Fibroblast of the aortic adventitia (primary cell): ENCODE results near the gene PANX3. TPM values are rescaled to one million over a fixed set of nuclear protein-coding genes. Genes with fewer than 3 reads are reported as not detected.

ENCODE experiments used
- DNase-seq: peaks from one replicate; pipeline ENCODE4 v3.0.0-alpha.2; 2010; ENCODE audit warnings: low read depth
- H3K4me3 ChIP-seq: 2 replicates; pipeline ENCODE4 v1.5.1; 2011; ENCODE audit warnings: low read depth, mild to moderate bottlenecking, control low read depth, low read length, moderate library complexity
- CTCF ChIP-seq: IDR thresholded peaks from 2 replicates; pipeline ENCODE4 v1.5.1; 2011; ENCODE audit warnings: mild to moderate bottlenecking, low read length, control low read depth, inconsistent platforms; ENCODE audit not compliant: insufficient read depth
- total RNA-seq: library from RNA; depleted of rRNA; stranded (reverse); fragments of >200 nt; gene quantifications from 2 replicates; pipeline ENCODE4 v1.2.3, GENCODE V29; 2012; ENCODE audit warnings: low replicate concordance

PANX3 gene
- total RNA-seq, 1 donor: not detected

- no peak overlapping the region for H3K4me3 ChIP-seq
- DNase-seq: no peak
- no peak for TF ChIP-seq CTCF
Observed at GRCh38 chr11:124642628-124643027, 31.4 kb downstream of the PANX3 start.

GRCh38 chr11:124643042-124643604 is 31.9 kb downstream of the PANX3 start:
- H3K4me3 ChIP-seq: peak overlapping the region; percentile 29
- DNase-seq: no peak

GRCh38 chr11:124643605-124644425 is 32.6 kb downstream of the PANX3 start:
- DNase-seq: peak; percentile 99
- no peak for TF ChIP-seq CTCF

More at GRCh38 chr11:124643042-124643604, 31.9 kb downstream of the PANX3 start:
- TF ChIP-seq CTCF: no peak

GRCh38 chr11:124644426-124645280 is 33.4 kb downstream of the PANX3 start:
- H3K4me3 ChIP-seq: peak overlapping the region; percentile 42
- DNase-seq: peak; percentile 85
- TF ChIP-seq CTCF: peak; percentile 73

More at GRCh38 chr11:124643605-124644425, 32.6 kb downstream of the PANX3 start:
- peak overlapping the region; percentile 29 for H3K4me3 ChIP-seq

- no peak for DNase-seq
- no peak overlapping the region for H3K4me3 ChIP-seq
- TF ChIP-seq CTCF: no peak
Observed at GRCh38 chr11:124646148-124646547, 34.9 kb downstream of the PANX3 start.

GRCh38 chr11:124648610-124649009 is 37.4 kb downstream of the PANX3 start:
- no peak overlapping the region for H3K4me3 ChIP-seq
- no peak for TF ChIP-seq CTCF
- DNase-seq: no peak
